Left renal cortex interstitium (tissue), 4 donors: Measurements from ENCODE around the gene TIAM2. TPM values are rescaled to one million over a fixed set of nuclear protein-coding genes. Genes with fewer than 3 reads are reported as not detected.
"Not testable (repeated sequence)": the region's sequence is repeated elsewhere in the genome, so short reads cannot be mapped to it uniquely, and the experiment has no call there.

Source experiments
- DNase-seq, 4 donors: peaks; one replicate each; pipeline ENCODE4 v3.0.0-alpha.2; 2013; ENCODE audit warnings: low read depth in 4 of 4, low spot score in 2 of 4, missing footprints in 1 of 4
- polyA plus RNA-seq, 4 donors: library from polyadenylated mRNA; unstranded; fragments of 120-200 nt; gene quantifications; one replicate each; pipeline ENCODE4 v1.2.1, GENCODE V29; 2013; ENCODE audit not compliant: insufficient read length in 4 of 4

Gene TIAM2
- polyA plus RNA-seq, 4 donors: 17.8 to 21.0 (median 19.5) TPM

- DNase-seq: no peak
Observed at GRCh38 chr6:155088856-155089255, 93.7 kb downstream of the TIAM2 start.

GRCh38 chr6:155089746-155090145 is 94.6 kb downstream of the TIAM2 start:
- DNase-seq: no peak

- DNase-seq: no peak
Observed at GRCh38 chr6:155090166-155090565, 95.1 kb downstream of the TIAM2 start.

- DNase-seq: no peak
Observed at GRCh38 chr6:155091756-155092155, 96.6 kb downstream of the TIAM2 start.

GRCh38 chr6:155093430-155093829 is 98.3 kb downstream of the TIAM2 start:
- no peak for DNase-seq

GRCh38 chr6:155100087-155100486 is 105.0 kb downstream of the TIAM2 start:
- DNase-seq: no peak

- no peak for DNase-seq
Observed at GRCh38 chr6:155100591-155100990, 105.5 kb downstream of the TIAM2 start.

- not testable (repeated sequence) for DNase-seq
Observed at GRCh38 chr6:155103083-155103645, 108.0 kb downstream of the TIAM2 start.

GRCh38 chr6:155103816-155104366 is 108.8 kb downstream of the TIAM2 start:
- DNase-seq: no peak

GRCh38 chr6:155106456-155107115 is 111.5 kb downstream of the TIAM2 start:
- DNase-seq: no peak

- DNase-seq: no peak
Observed at GRCh38 chr6:155107432-155108069, 112.4 kb downstream of the TIAM2 start.

GRCh38 chr6:155108070-155108820 is 113.1 kb downstream of the TIAM2 start:
- DNase-seq: no peak

- no peak for DNase-seq
Observed at GRCh38 chr6:155110721-155111120, 115.6 kb downstream of the TIAM2 start.

GRCh38 chr6:155112757-155113156 is 117.6 kb downstream of the TIAM2 start:
- DNase-seq: no peak

- DNase-seq: no peak
Observed at GRCh38 chr6:155115893-155116570, 120.9 kb downstream of the TIAM2 start.

GRCh38 chr6:155116571-155116910 is 121.4 kb downstream of the TIAM2 start:
- DNase-seq: no peak

- DNase-seq: no peak
Observed at GRCh38 chr6:155117256-155117655, 122.1 kb downstream of the TIAM2 start.

GRCh38 chr6:155117785-155118184 is 122.7 kb downstream of the TIAM2 start:
- DNase-seq: no peak

- DNase-seq: not testable (repeated sequence)
Observed at GRCh38 chr6:155119201-155119600, 124.1 kb downstream of the TIAM2 start.

- DNase-seq: no peak
Observed at GRCh38 chr6:155120034-155120433, 124.9 kb downstream of the TIAM2 start.

- DNase-seq: no peak
Observed at GRCh38 chr6:155121294-155121693, 126.2 kb downstream of the TIAM2 start.
